GM19328 (cell line): Measurements from ENCODE around the gene L3MBTL1.

Experiments used
- ATAC-seq: cut with Tn5 transposase; IDR thresholded peaks from one replicate; pipeline ENCODE4 v1.9.1; 2021; ENCODE audit warnings: mild to moderate bottlenecking, moderate library complexity; ENCODE audit not compliant: unreplicated experiment

Gene L3MBTL1

DNA sequence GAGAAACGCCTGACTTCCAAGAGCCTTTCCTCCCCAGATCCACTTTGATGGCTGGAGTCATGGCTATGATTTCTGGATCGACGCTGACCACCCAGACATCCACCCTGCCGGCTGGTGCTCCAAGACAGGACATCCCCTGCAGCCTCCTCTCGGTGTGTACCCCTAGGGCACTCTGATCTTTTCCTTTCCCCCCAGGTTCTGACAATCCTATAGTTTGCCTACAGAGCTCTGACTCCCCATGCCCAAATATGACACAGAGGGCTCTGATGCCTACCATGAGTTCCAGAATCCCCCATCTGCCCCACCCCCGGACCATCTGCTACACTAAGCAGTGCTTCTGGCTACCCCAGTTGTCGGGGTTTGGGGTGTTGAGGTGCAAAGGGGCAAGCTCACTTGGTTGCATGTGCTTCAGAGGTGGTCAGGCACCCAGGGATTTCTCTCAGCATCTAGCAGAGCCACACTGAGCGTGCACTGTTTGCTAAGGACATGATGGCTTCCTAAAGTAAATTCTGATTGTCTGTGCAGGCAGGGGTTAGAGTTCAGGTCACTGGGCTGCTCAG lies 27.4 kb downstream of the L3MBTL1 start:
- no peak for ATAC-seq

DNA sequence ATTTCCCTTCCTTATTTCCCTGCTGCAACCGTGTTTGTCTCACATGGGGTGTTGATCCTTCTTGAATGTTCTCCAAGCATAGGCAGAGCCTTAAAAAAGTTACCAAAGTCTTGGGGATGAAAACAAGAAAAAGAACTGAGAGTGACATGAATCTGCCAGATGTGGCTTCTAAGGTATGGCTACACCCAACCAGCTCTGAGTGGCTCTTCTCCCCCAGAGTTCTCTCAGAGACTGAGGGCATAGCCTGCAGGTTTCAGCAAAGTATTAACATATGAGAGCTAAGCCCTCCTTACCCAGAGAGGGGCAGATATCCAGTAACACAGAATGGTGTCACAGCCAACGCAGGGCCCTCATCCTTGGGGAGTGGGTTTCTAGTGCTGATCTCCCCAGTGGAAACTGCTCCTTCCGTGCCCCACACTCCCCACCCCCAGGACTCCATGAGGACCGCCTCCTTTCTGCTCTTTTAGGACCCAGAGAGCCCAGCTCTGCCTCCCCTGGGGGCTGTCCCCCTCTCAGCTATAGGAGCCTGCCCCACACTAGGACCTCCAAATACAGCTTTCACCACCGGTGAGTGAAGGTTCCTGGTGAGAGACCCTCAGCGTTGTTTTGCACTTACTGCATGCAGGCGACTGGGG lies 28.0 kb downstream of the L3MBTL1 start:
- no peak for ATAC-seq

DNA sequence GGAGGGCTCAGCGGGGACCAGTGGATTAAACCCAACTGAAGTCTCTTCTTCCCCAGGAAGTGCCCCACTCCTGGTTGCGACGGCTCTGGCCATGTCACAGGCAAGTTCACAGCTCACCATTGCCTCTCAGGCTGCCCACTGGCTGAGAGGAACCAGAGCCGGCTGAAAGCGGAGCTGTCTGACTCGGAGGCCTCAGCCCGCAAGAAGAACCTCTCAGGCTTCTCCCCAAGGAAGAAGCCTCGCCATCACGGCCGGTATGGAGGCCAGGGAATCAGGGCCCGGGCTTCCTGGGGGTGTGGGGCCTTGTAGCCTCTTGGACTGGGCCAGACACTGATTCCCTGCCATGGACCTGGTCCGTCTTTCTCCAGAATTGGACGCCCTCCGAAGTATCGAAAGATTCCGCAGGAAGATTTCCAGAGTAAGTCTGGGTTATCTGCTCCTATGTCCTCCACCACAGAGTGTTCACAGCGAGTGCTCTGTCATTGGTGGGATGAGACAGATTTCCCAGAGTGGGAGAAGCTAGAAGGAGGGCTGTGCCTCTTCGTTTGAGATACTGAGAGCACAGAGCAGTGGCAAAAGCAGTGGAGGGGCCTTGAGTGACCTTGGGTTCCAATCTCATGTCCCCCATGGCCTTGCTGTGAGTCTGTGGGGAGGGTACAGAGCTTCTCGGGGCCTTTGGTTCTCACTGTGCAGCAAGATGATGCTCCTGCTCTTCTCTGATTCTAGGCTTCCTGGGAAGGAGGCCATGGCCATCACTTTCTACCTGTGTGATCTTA lies 28.7 kb downstream of the L3MBTL1 start:
- no peak for ATAC-seq

DNA sequence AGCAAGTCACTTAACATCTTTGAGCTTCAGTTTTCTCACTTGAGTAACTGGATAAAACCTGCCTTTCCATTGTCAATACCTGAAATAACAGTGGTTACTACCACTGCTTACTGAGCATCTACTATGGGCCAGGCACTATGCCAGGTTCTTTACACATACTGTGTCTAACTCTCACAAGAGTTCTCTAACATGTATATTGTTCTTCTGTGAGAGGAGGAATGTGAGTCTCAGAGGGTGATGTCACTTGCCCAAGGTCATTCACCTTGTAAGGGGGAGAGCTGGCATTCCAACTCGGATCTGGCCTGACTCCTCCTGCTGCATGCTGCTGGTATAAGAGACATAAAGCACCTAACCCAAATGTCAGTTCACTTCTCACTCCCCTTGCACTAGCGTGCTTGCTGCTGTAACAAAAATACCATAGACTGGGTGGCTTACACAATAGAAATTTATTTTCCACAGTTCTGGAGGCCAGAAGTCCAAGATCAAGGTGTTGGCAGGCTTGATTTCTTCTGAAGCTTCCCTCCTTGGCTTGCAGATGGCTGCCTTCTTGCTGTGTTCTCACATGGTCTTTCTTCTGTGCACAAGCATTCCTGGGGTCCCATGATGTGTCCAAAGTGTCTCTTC lies 29.4 kb downstream of the L3MBTL1 start:
- ATAC-seq = no peak

DNA sequence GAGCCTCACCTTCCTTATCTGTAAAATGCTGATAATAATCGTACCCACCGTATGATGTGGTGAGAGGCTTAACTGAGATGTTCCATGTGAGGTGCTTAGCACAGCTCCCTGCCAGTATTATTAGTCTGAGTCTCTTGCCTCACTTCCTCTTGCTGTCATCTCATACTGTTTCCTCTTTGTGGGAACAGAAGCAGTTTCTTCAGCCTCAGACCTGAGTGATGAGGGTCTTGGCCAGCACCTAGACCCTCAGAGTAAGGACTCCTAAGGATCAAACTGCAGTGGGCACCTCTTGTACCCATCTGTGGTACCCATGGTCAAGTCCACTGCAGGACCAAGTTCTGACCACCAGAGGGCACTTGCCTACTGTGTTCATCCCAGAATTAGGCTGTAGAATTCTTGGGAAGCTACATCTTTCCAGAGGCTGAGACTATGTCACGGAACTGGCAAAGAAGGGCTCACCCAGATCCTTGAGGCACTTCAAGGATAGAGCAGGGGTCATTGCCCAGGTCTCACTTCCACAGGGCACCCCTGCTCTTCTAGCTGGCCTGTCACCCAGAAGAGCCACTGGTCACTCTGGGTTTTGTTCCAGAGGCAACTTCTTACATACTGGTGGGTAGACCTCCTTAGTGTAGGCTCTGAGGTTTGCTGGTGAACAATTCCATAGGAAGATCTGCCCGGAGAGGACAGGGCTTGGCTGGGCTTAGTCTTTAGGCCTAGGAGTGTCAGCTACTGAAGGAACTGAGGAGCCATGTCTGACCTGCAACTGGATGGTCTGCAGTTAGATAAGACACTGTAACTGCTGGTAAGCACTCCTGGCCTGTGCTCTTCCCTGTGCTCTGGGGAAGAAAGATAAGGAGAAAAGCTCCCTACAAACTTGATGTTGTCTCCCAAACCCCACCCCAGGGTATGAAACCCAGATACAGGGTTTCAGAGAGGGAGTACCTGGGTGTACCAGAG lies 30.7 kb downstream of the L3MBTL1 start:
- no peak for ATAC-seq

DNA sequence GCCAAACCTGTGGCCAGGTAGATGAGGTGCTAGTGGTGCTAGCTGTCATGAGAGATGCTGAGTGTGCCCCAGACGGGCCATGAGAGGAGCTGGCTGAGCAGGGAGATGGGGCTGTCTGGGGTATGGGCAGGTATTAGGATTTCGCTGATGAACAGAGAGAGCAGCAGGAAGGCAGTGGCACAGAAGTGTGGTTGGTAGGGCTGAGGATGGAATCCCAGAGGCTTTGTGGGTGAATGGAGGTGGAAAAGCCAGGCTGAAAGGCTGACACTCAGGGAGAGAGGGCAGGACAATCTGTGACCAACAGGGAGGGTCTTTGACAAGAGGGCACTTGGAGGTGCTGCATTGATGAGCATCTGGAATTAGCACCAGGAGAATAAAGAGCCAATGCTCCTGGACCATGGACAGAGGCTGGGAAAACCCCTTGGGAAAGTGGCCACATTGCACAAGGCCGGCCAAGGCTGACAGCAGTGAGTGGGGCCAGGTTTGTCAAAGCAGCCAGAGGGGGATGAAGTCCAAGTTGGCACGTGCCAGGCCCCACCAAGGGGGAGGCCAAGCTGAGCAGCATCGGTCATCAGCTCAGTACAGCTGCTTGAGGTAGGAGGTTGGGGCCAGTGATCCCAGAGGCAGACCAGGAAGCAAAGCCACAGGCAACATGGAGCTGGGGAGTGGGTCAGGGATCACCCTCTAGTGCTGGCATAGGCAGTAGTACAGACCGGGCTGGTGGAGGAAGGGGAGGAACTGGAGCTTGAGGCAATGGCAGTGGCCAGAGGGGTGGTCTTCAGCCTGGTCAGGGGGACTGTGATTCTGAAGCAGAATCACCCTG lies 31.6 kb downstream of the L3MBTL1 start:
- ATAC-seq = no peak

DNA sequence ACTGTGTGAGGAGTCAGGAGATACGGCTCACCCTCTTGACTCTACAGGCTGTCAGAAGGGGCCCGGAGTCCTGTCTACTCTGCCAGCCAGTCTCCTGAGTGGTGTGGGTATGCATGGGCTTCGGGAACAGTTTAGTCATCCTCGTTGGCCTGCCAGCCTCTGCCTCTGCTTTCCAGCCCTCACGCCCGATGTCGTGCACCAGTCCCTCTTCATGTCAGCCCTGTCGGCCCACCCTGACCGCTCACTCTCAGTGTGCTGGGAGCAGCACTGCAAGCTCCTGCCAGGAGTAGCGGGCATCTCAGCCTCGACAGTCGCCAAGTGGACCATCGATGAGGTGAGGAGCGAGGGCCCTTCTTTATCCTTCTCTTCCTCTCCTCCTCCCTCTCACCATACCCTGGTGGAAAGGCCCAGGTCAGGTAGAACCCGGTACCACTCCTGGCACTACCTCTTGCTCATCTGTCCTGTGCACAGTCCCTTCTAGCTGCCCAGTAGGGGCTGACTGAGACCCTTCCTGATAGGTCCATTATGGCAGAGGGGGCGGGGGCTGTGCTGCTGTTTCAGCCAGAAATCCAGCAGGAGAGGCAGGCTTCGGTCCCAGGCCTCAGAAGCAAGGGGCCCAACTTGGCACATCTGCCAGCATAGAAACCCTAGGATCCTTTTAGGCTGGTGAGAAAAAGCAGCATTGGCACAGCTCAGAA lies 32.6 kb downstream of the L3MBTL1 start:
- no peak for ATAC-seq

DNA sequence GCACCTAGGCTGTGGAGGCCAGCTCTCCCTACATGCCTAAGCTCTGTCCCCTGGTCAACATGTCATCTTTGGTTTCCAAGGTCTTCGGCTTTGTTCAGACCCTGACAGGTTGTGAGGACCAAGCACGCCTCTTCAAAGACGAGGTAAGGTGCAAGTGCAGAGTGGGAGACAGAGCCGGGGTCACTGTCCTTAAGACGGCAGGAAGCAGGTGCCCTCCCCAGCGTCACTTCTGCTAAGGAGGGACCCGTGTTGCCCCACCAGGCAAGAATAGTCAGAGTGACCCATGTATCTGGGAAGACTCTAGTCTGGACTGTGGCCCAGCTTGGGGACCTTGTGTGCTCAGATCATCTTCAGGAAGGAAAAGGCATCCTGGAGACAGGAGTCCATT lies 33.2 kb downstream of the L3MBTL1 start:
- no peak for ATAC-seq

DNA sequence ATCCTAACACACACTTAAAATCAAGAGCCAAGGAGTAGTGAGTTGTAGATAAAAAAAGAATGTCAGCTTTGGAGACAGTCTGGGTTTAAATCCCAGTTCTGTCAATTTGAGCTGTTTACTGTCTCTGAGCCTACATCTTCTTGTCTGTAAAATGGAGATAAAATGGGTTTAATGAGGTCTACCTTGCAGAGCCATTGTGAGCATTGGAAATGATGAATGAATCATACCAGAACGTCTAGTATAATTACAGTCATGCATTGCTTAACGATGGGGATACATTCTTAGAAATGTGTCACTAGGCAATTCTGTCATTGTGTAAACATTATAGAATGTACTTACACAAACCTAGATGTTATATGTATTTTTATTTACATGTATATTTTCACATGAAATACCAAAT lies 33.7 kb downstream of the L3MBTL1 start:
- no peak for ATAC-seq

DNA sequence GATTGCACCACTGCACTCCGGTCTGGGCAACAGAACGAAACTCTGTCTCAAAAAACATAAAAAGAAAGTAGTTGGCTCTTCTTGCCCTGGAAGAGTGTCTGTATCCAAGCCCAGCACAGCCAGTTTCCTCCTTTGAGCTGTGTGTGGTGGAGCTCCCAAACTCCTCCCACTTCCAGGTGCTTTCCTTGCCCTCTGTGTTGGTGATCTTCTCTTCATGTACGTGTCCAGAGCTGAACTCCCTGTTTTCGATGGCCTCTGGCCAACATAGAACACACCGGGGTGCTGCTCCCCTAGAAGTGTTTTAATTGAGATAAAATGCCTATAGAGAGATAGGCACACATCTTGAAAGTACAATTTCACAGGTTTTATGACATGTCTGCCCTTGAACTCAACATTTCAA lies 34.7 kb downstream of the L3MBTL1 start:
- ATAC-seq = no peak

DNA sequence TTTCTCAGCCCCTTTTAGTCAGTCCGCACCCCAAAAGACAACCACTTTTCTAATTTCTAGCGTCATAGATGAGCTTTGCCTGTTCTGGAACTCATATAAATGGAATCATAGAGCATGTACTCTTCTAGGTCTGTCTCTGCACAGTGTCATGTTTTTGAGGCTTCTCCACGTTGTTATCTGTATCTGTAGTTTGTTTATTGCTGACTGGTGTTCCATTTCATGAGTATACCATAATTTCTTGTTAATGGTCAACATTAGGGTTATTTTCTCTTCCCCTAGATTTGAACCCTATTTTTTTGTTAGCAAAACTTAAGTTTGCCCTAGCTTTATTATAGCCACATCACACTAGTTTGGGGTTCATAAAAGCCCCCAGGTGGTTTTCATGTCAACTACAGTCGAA lies 35.2 kb downstream of the L3MBTL1 start:
- ATAC-seq = no peak

DNA sequence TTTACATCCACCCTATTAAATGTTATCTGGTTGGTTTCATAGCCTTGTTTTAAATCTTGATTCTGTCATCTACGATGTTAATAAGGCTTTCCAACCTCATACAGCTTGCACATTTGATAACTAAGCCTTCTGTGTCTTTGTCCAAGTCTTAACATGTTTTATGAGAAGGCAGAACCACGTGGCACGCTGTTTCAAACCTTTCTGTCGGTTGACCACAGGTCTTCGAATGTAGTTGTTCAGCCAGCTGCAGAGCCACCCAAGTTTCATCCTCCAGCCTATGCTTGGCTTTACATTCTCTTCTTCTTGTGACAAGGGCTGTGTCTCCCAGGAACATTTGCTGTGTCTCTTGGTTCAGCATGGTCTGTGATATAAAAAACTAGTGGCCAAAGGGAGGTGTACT lies 35.6 kb downstream of the L3MBTL1 start:
- ATAC-seq = no peak

DNA sequence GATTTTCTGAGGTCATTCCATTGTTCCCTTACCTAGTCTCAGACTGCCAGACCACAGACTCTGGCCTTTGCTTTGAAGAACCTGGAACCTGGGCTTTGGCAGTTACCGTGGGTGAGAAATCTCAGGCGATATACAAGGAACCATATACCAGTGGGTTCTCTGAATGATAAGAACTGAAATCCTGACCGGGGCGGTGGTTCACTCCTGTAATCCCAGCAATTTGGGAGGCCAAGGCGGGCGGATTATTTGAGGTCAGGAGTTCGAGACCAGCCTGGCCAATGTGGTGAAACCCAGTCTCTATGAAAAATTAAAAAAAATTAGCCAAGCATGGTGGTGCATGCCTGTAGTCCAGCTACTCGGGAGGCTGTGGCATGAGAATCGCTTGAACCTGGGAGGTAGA lies 37.0 kb downstream of the L3MBTL1 start:
- no peak for ATAC-seq

DNA sequence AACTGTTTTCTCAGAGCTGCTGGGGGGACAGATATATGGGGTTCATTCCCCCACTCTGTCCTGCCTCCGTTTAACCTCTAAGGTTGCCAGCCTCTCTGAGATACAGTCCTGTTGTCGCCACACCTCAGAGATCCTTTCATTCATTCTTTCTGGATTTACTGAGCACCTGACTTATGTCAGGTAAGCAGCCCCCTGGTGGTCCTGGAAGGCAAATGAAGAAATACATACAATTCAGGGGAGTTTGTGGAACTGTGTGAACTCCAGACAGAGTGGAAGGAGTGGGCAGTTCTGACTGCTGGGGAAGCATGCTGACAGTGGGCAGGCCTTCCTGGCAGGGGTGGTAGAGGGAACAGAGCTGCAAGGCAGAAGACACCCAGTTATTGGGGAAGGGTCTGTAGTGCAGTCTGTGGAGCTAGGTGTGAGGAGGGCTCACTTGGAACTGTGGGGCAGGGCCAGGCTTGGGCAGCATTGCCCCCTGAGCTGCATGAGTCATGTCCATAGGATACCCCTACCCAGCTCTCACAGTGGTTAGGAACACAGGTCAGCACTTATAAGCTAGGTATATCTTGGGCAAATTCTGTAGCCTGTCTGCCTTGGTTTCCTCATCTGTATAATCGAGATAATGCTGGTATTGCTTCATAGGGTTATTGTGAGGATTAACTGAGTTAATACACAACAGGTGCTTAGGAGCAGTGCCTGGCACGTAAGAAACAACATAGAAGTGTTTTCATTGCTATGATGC lies 38.5 kb downstream of the L3MBTL1 start:
- no peak for ATAC-seq

DNA sequence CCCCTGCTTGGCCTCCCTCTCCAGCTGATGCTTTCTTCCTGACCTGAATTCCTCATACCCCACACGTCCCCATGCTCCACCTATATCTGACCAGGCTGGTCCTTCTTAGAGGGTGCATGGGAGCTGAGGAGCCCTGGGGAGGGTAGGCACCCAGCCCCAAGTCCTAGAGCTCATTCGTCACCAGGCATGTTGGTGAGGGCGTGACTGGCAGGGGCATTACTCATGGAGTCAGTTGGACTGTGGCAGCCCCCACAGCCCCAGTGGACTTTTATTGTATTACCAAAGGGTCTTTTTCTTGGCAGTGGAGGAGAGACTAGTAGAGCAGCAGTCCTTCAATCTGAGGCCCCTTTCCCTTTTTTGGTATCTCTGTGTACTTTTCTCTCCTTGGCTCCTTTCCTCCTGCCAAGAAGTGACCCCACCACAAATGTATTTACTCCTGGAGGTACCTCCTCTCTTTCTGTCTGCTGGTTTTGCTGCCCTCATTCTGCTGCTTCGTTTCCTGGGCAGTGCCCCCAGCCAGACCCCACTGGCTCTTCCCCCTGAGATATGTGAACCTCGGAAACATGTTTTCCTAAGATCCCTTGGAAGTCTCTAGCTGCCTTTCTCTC lies 40.9 kb downstream of the L3MBTL1 start:
- no peak for ATAC-seq

DNA sequence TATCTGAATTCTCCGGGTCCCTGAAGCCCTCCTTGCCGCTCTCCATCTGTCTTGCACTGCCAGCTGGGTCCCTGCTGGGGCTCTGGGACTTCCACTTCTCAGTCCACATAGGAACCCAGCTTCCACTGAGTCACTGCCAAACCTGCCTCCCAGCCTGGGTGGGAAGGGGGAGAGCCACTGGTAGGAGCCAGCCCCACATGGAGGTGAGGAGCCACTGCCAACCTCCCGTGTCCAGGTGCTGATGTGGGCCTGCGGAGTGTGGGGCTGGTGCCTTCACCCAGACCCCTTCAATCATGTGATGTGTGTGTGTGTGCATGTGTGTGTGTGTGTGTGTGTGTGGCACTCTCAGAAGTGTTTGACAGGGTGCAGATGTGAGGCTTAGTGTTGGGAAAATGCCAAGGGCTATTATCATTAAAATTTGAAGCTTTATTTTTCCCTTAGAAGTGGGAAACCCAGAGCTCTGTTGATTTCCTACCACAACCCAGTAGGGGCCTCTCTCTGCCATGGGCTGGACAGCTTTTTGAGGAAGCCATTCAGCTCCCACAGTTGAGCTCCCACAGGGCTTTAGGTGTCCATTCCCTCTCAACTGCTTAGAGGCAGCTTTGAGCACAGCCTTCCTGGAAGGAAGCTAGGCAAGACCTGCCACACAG lies 42.0 kb downstream of the L3MBTL1 start:
- ATAC-seq = no peak

DNA sequence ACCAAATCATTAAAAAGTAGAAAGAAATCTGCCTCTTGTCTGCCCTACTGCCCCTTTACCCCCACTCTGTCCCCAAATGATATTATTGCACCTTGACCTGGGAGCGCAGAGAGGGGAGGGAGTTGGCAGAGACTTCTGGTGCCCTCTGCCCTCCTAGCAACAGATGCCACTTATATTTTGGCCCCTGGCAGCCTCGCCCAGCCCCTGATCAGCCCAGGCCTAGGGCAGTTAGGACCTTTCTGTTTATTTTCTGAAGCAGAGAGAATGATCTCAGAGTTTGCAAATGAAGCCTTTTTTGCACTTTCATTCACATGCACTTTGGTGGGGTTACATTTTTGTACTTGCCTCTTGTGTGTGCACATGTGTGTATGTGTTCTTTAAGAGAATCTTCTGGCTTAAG lies 43.0 kb downstream of the L3MBTL1 start:
- ATAC-seq = no peak

DNA sequence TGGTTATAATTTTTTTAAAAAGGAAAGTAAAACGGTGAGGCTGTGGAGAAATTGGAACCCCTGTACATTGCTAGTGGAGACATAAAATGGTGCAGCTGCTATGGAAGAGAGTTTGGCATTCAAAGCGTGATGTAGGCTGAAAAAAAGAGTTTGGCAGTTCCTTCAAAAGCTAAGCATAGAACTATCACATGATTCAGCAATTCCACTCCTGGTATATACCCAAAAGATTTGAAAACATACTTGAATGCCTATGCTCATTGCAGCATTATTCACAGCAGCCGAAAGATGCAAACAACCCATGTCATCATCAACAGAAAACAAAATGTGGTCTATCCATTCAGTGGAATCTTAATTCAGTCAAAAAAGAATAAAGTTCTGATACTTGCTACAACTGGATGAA lies 46.9 kb downstream of the L3MBTL1 start:
- ATAC-seq = no peak
